K562 (cell line): Measurements from ENCODE around the gene C1orf167. TPM values are rescaled to one million over a fixed set of nuclear protein-coding genes. Genes with fewer than 3 reads are reported as not detected.

Experiments used
- ATAC-seq: fragments of 200-7000 bp; cut with Tn5 transposase; 3 replicates; pipeline ENCODE4 v1.9.1; 2020; ENCODE audit warnings: moderate library complexity
- BruUV-seq: library from RNA; stranded (reverse); fragments of 400-500 nt; replicated peaks from 2 replicates; lab custom pipeline; 2021; lab: Mats Ljungman, UMichigan
- CTCF ChIA-PET: fragments of 300-600 bp; formaldehyde crosslinking; extraction: SDS; loops from one replicate; lab custom pipeline; 2021; ENCODE audit warnings: low intra/inter-chr PET ratio; lab: Yijun Ruan, JAX
- POLR2A ChIA-PET: fragments of 300-600, 350-650 bp; sonication (Branson Sonifier 250); formaldehyde crosslinking; extraction: SDS; loops from one replicate; lab custom pipeline; 2021; ENCODE audit warnings: antibody characterized with exemption, inconsistent platforms; lab: Yijun Ruan, JAX
- DNase-seq, 4 experiments: peaks; one replicate each; pipeline versions ENCODE4 v3.0.0 to v3.0.0-alpha.2; 2011 to 2018; ENCODE audit warnings: low spot score in 3 of 4, mixed read lengths in 3 of 4; ENCODE audit errors: extremely low read depth in 1 of 4
- FAIRE-seq: peaks from 2 replicates; lab custom pipeline; 2011; peaks lifted over from hg19 to GRCh38; lab: Jason Lieb, UNC
- H2AFZ ChIP-seq: 2 replicates; pipeline ENCODE4 v1.6.0; 2011; ENCODE audit warnings: low read depth, low read length, control low read depth, inconsistent platforms
- H3K27ac ChIP-seq: fragments of 200-600 bp; 3 replicates; pipeline ENCODE4 v1.8.0; 2011; ENCODE audit warnings: low read depth, mild to moderate bottlenecking, control low read depth, inconsistent platforms, low read length, moderate library complexity, mixed read lengths; ENCODE audit errors: extremely low read depth
- H3K27me3 ChIP-seq, 2 experiments: fragments of 300-600 bp in 1 of 2; 2 replicates in 1 of 2; 3 replicates in 1 of 2; pipeline versions ENCODE4 v1.6.0 to v1.8.0; 2011; ENCODE audit warnings: inconsistent platforms in 2 of 2, low read length in 2 of 2, mild to moderate bottlenecking in 1 of 2, mixed read lengths in 1 of 2, moderate library complexity in 1 of 2; ENCODE audit not compliant: control insufficient read depth in 2 of 2, insufficient read depth in 2 of 2
- H3K36me3 ChIP-seq: fragments of 300-600 bp; 3 replicates; pipeline ENCODE4 v1.8.0; 2011; ENCODE audit warnings: mild to moderate bottlenecking, low read length, inconsistent platforms; ENCODE audit not compliant: control insufficient read depth, insufficient read depth
- H3K4me1 ChIP-seq, 2 experiments: fragments of 200-600 bp in 1 of 2; replicated peaks in 1 of 2; 2 replicates in 1 of 2; 3 replicates in 1 of 2; pipeline versions ENCODE4 v1.5.1 to v1.8.0; 2011; ENCODE audit warnings: inconsistent platforms in 2 of 2, low read length in 2 of 2, mild to moderate bottlenecking in 1 of 2, mixed read lengths in 1 of 2, moderate library complexity in 1 of 2; ENCODE audit not compliant: control insufficient read depth in 2 of 2, insufficient read depth in 2 of 2
- H3K4me2 ChIP-seq: 2 replicates; pipeline ENCODE4 v1.6.1; 2011; ENCODE audit warnings: low read length, control low read depth, inconsistent platforms, mixed read lengths; ENCODE audit not compliant: insufficient read depth
- H3K4me3 ChIP-seq: fragments of 200-600 bp; sonication (generic), shearing (Covaris generic); 2 replicates; pipeline ENCODE4 v1.5.1; 2016; ENCODE audit warnings: control low read depth, inconsistent platforms
- H3K79me2 ChIP-seq: fragments of 200-600 bp; 3 replicates; pipeline ENCODE4 v1.8.0; 2011; ENCODE audit warnings: low read length, inconsistent platforms; ENCODE audit not compliant: control insufficient read depth, insufficient read depth
- H3K9ac ChIP-seq, 2 experiments: 2 replicates each; pipeline versions ENCODE4 v1.6.0 to v1.6.1; 2011; ENCODE audit warnings: low read depth in 2 of 2, low read length in 2 of 2, control low read depth in 1 of 2, inconsistent platforms in 1 of 2, mild to moderate bottlenecking in 1 of 2, mixed read lengths in 1 of 2; ENCODE audit not compliant: insufficient read depth in 1 of 2
- H3K9me1 ChIP-seq: one replicate; pipeline ENCODE4 v1.6.0; 2011; ENCODE audit warnings: inconsistent platforms, mild to moderate bottlenecking, low read length, moderate library complexity; ENCODE audit not compliant: control insufficient read depth, insufficient read depth
- H3K9me3 ChIP-seq: replicated peaks from 2 replicates; pipeline ENCODE4 v1.5.1; 2011; ENCODE audit warnings: low read depth, low read length, inconsistent platforms; ENCODE audit not compliant: control insufficient read depth, insufficient read depth
- H4K20me1 ChIP-seq: replicated peaks from 2 replicates; pipeline ENCODE4 v1.6.1; 2011; ENCODE audit warnings: low read length, inconsistent platforms, mixed read lengths; ENCODE audit not compliant: control insufficient read depth, insufficient read depth
- FOXJ2 ChIP-seq: fragments of 200-800 bp; sonication (Bioruptor generic); IDR thresholded peaks from 2 replicates; pipeline ENCODE4 v1.6.1; 2016; ENCODE audit warnings: missing genetic modification characterization, missing compliant biosample characterization
- MEF2A ChIP-seq: IDR thresholded peaks from 2 replicates; pipeline ENCODE4 v1.6.1; 2011; ENCODE audit warnings: low read depth, mild to moderate bottlenecking, low read length, moderate library complexity; ENCODE audit not compliant: control insufficient read depth
- PKNOX1 ChIP-seq: fragments of 450-650 bp; IDR thresholded peaks from 2 replicates; pipeline ENCODE4 v1.6.1; 2016
- PREB ChIP-seq: sonication (generic); formaldehyde crosslinking; IDR thresholded peaks from 2 replicates; pipeline ENCODE4 v1.8.1; 2023; ENCODE audit warnings: mild to moderate bottlenecking, missing genetic modification reagents
- ZEB2 ChIP-seq: fragments of 450-650 bp; IDR thresholded peaks from 2 replicates; pipeline ENCODE4 v1.6.1; 2016
- ZNF655 ChIP-seq: fragments of 250-450 bp; sonication (Bioruptor Pico); IDR thresholded peaks from 2 replicates; pipeline ENCODE4 v1.5.0; 2021
- WGBS: fragments of 100-300 bp; shearing (Covaris generic); methylation state at CpG from one replicate; pipeline ENCODE4 v1.1.6; 2016; ENCODE audit warnings: low coverage, mixed read lengths; ENCODE audit not compliant: insufficient coverage; ENCODE audit errors: missing lambda C conversion rate; 5-methylcytosine and 5-hydroxymethylcytosine counted together
- in situ Hi-C: fragments of 300-500 bp; cut with MboI; formaldehyde crosslinking; loops from 4 replicates; pipeline ENCODE4 v1.15.0; 2018; ENCODE audit warnings: inconsistent platforms, mixed read lengths
- intact Hi-C: fragments of 100-400 bp; cut with micrococcal nuclease; formaldehyde crosslinking; loops from 2 replicates; pipeline ENCODE4 v1.14.2; 2022
- polyA plus RNA-seq, 8 experiments: library from polyadenylated mRNA; depleted of rRNA in 4 of 8; stranded (reverse) in 5 of 8; unstranded in 3 of 8; fragments of >200 nt; fragmentation: Nextera tagmentation in 2 of 8; fragmentation: Illumina TruSeq in 1 of 8; extraction: Ambion mirVana in 2 of 8; extraction: Trizol in 1 of 8; gene quantifications; 2 replicates each; pipeline versions ENCODE4 v1.2.1 to v1.2.3, GENCODE V29; 2011 to 2014; ENCODE audit warnings: inconsistent platforms in 1 of 8, missing spikeins in 1 of 8
- total RNA-seq, 7 experiments: library from RNA; depleted of rRNA in 6 of 7; stranded (reverse); fragments of >200 nt in 6 of 7; fragmentation: Illumina TruSeq in 2 of 7; extraction: Trizol in 2 of 7; gene quantifications; 2 replicates each; pipeline versions ENCODE4 v1.2.1 to v1.2.3, GENCODE V29; 2011 to 2021; ENCODE audit warnings: low replicate concordance in 1 of 7

Gene C1orf167
- total and polyA plus RNA-seq, 9 of the 15 experiments (the other 6 are each of a cell fraction or from before 2014, with no cell fraction given) = 0.22 to 0.86 (median 0.31) TPM; not detected in 2

- Histone ChIP-seq H3K27ac (no peak overlapping the region), H3K27me3 (no peaks in the 10 kb centered on the region), H3K4me2 (no peak overlapping the region), H3K4me3 (no peak overlapping the region), H4K20me1 (no peaks in the 10 kb centered on the region), H2AFZ (no peak overlapping the region), H3K79me2 (no peaks in the 10 kb centered on the region), H3K4me1 (peaks cover 13 to 52% of the 10 kb centered on the region in 2 experiments; a peak in 4 of 5 replicates), H3K9me3 (no peaks in the 10 kb centered on the region), H3K9ac (peak overlapping the region in 1 of 2 experiments; percentile 76; a peak in 2 of 4 replicates), H3K9me1 (no peaks in the 10 kb centered on the region), H3K36me3 (no peaks in the 10 kb centered on the region)
- TF ChIP-seq MEF2A = no peak
- TF ChIP-seq ZEB2 = no peak
- no peak for TF ChIP-seq PREB
- no peak for TF ChIP-seq FOXJ2 (tag)
- no peak for TF ChIP-seq ZNF655 (CRISPR knock-in tag)
- TF ChIP-seq PKNOX1 = no peak
- FAIRE-seq (no peak), ATAC-seq (no peak), DNase-seq (no peak)
- POLR2A ChIA-PET = interaction anchor here (0.7 to 3.1 kb wide), 7 partner anchors 11 to 144 kb away, joined by 3 to 13 read pairs (median 6); no protein-coding TSS in a partner anchor
- in situ Hi-C loops (no loop called here), intact Hi-C loops (no loop called here)
- CTCF ChIA-PET = no interaction called here
- BruUV-seq = no TSS peak
- 66% methylated on average over 13 of the region's 14 CpGs for WGBS
These were observed 4.4 kb downstream of the C1orf167 start for GRCh38 chr1:11766429-11766776.
